HG03045 (cell line): ENCODE results near the gene NRXN2.

Experiments used
- ATAC-seq: cut with Tn5 transposase; IDR thresholded peaks from one replicate; pipeline ENCODE4 v1.9.1; 2021; ENCODE audit warnings: mild to moderate bottlenecking, moderate library complexity; ENCODE audit not compliant: unreplicated experiment

The NRXN2 gene

DNA sequence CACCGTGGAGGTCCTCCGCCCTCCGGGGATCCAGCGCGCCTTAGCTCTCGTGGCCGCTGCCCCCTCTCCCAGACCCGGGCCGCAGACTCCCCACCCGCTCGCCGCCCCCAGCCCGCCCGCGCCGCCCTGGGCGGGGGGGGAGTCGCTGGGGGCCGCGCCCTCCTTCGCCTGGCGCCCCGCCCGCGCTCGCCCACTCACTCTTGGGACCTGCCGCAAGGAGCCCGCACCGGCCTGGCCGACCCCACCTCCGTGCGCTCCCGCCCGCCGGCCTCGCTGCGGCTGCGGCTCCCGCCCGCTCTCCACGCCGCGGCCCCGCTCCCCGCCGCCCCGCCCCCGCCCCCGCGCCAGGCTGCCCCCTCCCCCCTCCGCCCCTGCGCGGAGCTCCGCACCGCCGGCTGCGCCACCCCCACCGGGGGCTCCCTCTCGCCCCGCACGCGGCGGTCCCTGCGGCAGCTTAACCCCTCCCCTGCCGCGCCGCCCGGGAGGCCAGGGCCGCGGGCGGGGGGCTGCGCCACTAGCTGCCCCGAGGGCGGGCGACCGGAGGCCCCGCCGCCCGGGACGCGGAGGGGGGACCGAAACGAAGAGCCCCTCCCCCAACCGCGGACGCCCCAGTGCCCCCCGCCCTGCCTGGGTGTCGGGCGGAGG, 21.7 kb upstream of the NRXN2 start:
- no peak for ATAC-seq

DNA sequence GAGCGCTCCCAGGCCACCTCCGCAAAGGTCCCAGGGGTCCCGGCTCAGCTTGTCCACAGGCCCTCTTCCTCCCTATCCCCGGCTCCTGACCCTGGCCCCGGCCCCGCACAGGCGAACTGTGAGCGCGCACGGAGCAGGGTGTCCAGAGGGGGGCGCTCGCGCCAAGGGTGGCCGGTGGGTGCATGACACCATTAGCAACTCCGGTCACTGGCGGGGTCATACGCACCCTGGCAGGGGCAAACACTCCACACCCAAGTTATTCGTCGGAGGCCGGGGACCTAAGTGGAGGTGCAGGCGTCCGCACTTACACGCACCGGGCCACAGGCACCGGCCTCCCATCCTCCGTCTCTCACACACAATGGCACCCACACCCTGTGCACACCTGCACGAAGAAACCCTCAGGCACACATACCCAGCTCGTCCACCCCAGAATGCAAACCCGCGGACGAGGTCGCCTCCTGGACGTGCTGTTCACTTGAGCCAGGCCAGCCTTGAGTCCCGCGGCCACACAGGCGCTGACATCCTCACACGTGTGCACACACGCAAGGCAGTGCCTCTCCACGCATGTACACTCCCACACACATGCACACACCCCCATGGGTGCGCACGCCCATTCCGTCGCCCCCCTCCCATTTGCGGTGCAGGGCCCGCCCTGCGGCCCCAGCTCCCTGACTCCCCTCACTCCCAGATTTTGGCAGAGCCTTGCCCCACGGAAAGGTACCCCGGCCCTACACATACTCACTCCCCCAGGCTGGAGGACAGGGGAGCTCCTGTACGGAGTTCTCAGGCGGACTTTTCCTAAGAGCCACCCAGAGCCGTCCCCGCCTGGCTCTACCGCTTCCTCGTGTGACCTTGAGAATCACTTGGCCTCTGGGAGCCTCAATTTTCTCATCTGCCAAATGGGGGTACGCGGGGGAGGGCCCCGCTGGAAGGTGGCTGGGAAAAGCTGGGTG, 20.9 kb upstream of the NRXN2 start, which contains the start of gene RASGRP2:
TSS of gene RASGRP2 (minus strand) at position 552 of the 953 bp plus-strand sequence. CDS start 1,276 bp downstream, outside the sequence.
- ATAC-seq: no peak

DNA sequence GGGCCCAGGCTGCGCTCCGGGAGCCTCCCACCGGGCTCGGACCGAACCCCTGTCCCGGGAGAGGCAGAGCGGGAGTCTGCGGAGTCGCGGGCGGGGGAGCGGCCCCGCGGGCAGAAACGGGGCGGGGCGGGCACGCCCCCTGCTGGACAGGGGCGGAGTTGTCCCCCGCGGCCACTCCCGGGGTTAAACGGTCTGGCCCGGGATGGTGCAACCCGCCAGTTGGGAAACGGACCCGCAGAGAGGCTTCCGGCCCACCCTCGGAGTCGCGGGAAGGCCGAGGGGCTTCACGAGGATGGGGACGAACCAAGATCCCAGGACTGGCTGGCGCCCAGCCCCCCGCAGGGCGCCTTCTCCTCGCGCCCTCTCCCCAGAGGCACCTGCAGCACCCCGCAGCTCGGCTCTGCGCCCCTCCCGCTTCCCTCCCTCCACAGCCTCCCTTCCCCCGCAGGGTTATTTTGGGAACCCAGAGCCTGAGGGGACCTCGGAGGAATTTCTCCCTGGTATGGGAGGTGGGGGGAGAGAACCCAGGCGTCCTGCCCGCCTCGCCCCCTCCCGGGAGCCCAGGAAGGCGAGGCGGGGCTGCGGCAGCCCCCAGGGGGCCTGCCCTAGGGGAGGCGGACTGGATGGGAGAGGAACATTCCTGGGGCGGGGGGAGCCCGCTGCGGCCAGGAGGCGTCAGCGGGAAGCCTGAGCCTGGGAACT, 20.0 kb upstream of the NRXN2 start:
- no peak for ATAC-seq

DNA sequence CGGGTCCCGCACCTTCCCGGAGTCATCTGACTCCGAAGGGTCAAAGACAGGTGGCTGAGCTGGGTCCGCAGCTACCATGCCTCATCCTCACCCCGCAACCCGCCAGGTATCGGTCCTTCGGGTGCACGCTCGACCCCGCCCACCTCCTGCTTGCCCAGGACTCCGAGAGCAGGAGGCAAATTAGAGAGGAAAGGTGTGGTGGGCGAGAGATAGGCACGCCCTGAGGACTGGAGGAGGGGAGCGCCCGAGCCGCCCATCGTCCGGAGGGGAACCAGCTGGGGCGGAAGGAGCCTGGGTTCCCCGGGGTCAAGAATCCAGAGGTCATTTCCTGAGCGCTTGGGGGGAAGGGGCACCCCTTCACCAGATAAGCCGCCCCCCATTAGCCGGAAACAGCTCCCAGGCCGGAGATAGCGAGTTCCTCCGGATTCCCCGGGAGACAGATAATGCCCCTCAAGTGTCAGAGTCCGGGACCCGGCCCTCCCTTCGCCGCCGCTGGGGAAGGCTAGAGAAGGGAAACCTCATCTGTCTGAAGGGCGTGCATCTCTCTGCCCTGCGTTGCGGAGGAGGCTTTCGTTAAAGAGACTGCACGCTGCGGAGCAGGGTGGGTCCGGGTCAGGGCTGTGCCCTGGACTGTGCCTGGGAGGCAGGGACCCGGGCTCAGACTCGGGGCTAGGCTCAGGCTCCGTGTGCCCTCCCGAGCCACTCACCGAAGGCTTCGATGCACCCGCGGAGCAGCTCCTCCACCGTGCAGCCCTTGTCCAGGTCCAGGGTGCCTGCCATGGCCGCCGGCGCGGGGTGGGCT, 19.3 kb upstream of the NRXN2 start:
- ATAC-seq: no peak

DNA sequence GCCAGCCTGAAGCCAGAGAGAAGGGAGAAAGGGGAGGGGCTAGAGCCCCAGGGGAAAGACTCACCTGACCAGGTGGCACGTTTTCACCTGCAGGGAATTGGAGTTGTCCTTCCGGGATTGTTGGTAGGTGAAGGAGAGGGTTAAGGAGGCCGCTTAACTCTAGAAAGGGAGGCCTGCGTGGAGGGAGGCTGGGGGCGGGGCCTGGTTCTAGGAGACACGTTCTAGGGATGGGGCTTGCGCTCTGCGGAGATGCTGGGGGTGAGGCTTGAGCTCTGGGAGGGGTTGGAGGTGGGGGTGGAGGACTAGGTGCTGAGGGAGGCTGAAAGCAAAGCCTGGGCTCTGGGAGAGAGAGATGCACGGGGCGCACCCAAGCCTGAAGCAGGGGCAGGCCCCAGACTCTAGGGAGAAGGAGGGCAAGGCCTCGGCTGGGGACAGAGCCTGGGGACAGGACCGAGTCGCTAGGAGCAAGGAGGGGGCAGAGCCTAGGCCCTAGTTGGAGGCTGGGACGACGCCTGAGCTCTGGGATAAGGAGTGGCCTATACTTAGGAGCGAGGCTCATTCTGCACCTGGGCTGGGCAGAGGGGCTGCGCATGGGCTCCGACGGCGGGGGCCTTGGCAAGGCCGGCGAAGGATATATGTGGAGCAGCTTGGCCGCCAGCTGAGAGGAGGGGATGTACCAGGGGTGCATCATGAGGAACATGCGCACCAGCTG, 18.5 kb upstream of the NRXN2 start:
- ATAC-seq: no peak

DNA sequence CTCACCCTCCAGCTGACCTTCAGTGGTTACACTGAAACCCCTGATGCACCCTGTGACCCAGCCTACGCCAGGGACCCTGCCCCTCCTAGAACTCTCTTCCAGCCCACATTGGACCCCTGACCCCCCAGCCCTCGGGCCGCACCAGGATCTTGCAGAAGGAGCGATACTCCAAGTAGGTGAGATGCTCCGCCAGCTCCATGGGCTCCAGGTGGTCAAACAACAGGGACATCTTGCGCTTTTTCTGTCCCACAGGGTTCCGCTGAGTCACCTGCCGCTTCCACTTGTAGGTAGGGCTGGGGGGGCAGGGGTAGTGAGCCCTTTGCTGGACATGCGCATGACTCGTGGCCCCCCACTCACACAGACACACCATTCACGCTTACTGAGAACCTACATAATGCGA, 16.9 kb upstream of the NRXN2 start:
- no peak for ATAC-seq

DNA sequence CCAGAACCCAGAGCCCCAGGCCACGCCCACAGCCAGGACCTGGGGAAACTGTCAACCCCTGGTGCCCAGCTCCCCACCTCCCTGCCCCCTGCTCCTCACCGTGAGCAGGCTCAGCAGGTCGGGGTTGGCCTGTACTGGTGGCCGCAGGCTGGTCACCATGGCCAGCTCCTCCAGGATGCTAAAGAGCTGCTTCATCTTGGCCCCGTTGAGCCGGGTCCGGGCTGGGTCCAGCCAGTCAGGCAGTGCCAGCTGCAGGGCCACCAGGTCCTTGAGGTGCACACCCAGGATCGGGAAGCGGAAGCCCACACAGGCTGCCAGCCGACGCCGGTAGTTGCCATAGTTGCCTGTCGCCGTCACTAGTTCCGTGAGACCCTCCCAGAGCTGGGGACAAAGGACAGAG, 13.7 kb upstream of the NRXN2 start:
- no peak for ATAC-seq

DNA sequence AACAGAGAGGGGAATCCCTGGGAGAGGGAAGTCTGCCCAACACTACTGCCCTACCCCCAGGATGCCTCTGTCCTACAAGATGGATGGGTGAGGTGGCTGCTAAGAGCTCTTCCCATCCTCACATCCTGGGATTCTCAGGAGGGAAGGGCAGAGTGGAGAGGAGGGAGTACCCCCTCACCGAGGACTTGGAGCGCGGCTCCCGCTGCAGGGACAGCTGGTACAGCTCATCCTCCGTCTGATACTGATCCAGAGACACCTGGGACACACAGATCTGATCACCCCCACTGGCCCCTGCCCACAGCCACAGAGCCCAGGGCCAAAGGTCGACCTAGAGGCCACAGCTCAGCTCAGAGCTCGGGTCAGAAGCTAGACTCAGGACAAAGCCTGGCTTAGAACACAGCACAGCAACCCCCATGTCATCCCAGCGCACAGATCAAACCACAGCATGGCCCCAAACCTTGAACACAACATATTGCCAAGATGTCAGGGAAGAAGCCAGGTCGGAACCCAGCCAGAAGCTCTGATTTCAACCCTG, 12.8 kb upstream of the NRXN2 start:
- no peak for ATAC-seq

DNA sequence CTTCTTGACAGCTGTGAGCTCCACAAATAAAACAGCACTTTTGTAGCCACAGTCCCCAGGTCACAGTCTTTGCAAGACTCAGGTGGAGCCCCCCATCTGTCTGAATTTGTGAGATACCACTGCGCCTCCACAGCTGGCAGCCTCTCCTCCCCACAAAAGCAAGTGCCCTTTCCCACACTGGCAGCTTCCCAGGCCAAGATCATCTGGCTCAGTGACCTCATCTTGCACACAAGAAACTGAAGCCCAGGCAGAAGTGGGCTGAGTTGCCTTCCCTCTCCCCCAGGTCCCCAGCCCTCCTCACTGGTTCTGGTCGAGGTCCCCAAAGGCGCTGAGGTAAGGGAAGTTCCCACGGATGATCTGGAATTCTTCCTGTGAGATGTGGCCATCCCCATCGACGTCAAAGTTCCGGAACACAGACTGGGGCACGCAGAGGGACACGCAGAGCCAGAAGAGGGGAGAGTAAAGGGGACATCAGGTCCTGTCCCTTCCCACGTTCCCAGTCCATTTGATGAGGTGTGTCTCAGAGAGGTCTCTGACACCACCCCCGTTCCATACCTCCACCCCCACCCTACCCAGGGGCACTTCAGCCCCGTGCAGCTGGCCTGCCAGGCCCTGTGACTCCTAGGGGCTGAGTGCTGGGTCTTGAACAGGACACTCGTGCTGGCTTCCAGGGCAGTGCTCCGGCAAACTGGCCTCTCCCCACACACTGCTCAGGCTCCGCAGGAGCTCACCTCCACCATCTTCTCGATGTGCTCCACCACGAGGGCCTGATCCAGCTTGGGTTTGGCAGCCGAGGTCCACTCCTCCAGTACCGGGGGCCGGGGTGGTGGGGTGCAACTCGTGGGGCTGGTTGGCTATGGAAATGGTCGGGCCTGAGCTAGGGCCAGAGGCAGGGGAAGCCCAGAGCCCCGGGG, 12.1 kb upstream of the NRXN2 start:
- ATAC-seq: no peak

DNA sequence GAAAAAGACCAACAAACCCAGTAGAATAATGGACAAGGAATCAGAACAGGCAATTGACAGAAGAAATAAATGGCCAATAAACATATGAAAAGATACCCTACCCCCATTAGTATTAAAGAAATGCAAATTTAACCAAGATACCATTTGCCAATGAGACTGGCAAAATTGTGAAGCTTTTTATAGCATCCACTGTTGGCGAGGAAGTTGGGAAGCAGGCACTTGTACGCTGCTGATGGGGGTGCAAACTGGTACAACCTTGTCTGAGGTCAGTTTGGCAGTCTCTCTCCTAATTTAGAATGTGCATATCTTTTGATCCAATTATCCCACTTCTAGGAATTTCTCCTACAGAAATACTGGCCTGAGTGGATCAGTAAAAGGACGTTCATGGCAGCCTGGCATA, 8.6 kb upstream of the NRXN2 start:
- ATAC-seq: no peak

DNA sequence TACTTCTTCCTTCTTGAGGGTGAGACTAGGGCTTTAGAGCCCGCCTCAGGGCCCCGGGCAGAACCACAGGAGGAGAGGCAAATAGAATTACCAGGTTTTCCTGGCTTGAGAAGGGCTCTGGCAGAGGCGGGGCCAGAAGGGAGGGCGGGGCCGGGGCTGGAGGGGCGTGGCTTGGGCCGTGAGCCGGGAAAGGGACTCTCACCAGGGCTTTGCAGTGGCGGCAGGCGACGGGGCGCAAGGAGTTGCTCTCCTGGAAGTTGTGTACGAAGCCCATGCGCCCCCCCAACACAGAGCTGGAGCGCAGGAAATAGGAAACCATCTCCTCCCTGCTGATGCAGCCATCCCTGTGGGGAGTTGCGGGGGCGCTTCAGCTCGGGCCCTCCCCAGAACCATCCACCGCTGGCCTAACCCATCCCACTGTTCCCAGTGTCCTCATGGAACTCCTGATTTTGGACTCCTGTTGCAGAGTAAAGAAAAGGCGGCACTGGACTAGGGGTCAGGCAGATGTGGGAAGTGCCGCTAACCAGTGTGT, 6.9 kb upstream of the NRXN2 start:
- ATAC-seq: no peak

DNA sequence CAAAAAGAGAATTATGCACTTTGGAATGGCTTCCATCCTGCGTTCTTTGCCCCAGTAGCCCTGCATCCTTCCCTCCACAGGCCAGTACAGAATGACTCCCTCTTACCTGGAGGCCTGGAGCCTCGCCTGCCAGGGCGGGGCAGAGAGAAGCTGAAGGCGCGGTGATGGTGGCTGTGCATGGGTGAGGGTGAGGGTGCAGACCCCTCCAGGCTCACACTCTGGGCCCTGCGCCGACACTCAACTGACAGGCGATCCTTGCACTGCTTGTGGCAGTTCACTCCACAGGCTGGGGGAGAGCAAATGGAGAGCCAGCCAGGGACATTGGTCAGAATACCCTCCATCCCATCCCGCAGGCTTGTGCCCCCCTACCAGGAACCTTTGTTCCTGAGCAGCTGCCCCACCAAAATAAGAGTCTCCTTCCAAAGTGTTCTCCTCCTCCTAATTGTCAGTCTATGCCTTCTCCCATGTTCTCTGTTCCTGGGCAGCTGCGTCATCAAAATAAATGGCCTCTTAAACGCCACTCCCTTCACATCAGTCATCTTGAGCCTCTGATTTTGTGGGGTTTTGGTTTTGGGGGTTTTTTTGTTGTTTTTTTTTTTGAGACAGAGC, 5.9 kb upstream of the NRXN2 start:
- ATAC-seq: no peak

DNA sequence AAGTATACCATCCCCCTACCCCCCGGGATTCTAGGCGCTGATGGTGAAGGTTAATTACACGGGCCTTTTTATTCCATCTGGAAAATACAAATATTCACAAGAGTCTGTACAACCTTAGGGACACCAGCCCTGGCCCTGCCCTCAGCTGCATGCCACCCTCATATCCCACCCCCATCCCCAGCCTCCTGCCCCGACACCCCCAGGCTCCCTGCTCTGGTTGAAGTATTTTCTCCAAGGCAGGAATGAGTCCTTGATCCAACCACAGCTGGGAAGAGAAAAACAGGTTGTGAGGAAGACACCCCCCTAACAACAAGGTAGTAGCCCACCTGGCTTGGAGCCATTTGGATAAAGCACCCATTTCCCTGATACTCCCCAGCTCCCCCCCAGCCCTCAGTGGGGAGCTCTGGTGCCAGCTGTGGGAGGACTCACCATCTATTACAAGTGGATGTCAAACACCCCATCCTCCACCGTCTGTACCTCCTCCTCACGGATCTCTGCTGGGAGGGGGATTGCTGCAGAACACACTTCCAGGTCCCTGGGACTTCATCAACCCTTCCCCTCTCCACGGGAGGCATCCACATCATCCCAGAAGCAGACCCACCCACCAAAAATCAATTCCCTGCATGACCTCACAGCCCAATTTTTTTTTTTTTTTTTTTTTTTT, 4.0 kb upstream of the NRXN2 start:
- ATAC-seq: no peak

DNA sequence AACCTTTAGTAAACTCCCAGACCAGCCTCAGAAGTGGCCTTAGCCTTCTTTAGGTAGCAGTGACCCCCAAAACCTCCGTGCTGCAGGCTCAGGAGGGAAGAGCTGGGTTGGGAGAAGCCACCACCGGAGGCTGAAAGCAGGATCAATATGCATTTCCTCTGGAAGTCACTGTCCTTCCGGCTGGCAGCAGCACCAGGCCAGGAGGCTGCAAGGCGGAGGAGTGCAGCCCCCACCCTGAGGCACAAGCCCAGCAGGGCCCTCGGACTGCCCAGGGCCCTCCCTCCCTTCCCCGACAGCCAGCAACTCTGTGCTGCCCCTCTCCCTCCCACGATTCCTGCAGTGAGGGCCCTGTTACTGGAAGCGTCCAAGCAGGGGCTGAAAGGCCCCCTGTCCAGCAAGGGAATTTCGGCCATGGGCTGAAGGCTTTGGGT, 3.2 kb upstream of the NRXN2 start:
- no peak for ATAC-seq

DNA sequence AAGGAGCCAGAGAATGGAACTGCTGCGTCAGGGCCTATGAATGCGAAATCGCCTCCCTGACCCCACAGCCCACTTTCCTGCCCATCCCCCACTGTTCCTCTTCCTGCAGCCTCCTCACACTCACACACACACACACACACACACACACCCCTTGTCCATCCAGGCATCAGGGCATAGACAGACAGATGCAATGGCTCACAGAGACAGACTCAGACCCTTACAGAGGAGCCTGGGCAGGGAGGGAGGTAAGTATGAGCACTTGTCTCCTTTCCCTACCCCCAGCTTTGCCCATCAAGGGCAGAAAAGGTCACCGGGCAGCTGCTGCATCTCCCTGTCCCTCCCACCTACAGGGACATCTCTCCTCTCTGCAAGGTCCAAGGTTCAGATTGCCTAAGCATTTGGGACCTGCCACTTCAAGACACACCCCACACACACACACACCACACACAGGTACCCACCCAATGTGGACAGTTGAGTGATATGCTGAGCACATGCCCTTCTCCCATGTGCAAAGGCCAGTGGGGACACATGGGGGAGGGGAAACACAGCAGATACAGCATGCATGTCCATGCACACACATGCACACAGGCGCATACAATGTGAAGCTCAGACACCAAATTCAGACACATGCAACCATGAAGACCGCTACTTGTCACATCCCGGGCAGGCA, 2.0 kb upstream of the NRXN2 start:
- ATAC-seq: no peak

DNA sequence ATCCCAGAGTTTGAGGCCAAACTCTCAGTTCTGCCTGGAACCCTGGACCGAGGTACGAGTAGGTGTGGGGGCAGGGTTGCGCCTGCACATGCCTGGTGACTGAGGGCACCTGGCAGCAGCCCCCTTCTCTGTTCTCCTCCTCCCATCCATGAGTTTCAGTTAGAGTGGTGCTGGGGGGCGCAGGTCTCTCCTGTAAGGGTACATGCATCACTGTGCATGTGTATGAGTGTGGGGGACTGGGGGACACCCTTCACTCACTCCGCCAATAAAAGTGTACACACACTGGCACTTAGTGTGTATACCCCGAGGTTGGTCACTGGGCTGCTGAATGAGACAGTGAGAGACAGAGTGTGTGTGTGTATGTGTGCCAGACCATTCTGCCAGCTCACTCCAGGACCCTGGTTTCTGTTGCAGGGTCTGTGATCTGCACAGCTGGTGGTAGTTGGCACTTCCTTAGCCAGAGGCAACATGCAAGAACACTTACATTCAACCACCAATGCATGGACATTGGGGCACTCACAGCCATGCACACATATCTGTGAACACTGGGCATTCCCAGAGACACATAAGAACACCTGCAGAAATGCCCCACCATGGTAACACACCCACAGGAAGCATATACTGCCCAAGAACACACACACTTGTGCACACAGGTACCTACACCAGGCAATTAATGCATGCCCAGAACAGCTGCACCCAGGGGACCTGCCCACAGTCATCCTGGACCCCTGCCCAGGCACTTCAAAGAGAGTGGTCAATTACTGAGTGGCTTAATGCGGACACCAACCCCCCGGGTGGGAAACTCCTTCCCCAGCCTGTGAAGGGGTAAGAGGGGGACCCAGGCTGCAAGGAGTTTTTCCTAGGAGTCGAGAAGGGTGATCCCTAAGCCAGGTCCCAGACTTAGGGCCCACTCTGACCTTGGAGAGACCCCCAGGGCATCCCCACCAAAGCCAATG, 1.2 kb upstream of the NRXN2 start:
- no peak for ATAC-seq
